HG02852 (cell line): Measurements from ENCODE around the gene TJP1.
"Not testable (repeated sequence)": the region's sequence is repeated elsewhere in the genome, so short reads cannot be mapped to it uniquely, and the experiment has no call there.

Source experiments
- ATAC-seq: cut with Tn5 transposase; IDR thresholded peaks from one replicate; pipeline ENCODE4 v1.9.1; 2021; ENCODE audit warnings: mild to moderate bottlenecking, moderate library complexity; ENCODE audit not compliant: unreplicated experiment

Gene TJP1

GRCh38 chr15:29685156-29686078, 136.9 kb downstream of the TJP1 start:
- ATAC-seq = no peak

GRCh38 chr15:29682781-29683180, 139.5 kb downstream of the TJP1 start:
- ATAC-seq = no peak

- ATAC-seq = no peak
These were observed 139.9 kb downstream of the TJP1 start for GRCh38 chr15:29682361-29682760.

- no peak for ATAC-seq
These were observed 140.3 kb downstream of the TJP1 start for GRCh38 chr15:29681946-29682345.

GRCh38 chr15:29681166-29681845, 141.0 kb downstream of the TJP1 start:
- ATAC-seq = no peak

- ATAC-seq = no peak
These were observed 141.7 kb downstream of the TJP1 start for GRCh38 chr15:29680465-29681165.

GRCh38 chr15:29678504-29679034, 143.7 kb downstream of the TJP1 start:
- no peak for ATAC-seq

GRCh38 chr15:29677871-29678461, 144.3 kb downstream of the TJP1 start:
- ATAC-seq = no peak

- no peak for ATAC-seq
These were observed 144.8 kb downstream of the TJP1 start for GRCh38 chr15:29677455-29677854.

GRCh38 chr15:29676961-29677402, 145.3 kb downstream of the TJP1 start:
- ATAC-seq = no peak

- ATAC-seq = not testable (repeated sequence)
These were observed 145.8 kb downstream of the TJP1 start for GRCh38 chr15:29676374-29676960.

- no peak for ATAC-seq
These were observed 146.4 kb downstream of the TJP1 start for GRCh38 chr15:29675791-29676301.

GRCh38 chr15:29674661-29675533, 147.4 kb downstream of the TJP1 start:
- ATAC-seq = no peak

- ATAC-seq = no peak
These were observed 149.1 kb downstream of the TJP1 start for GRCh38 chr15:29672923-29673809.

GRCh38 chr15:29672446-29672845, 149.8 kb downstream of the TJP1 start:
- ATAC-seq = no peak

- not testable (repeated sequence) for ATAC-seq
These were observed 150.2 kb downstream of the TJP1 start for GRCh38 chr15:29672046-29672445.

- ATAC-seq = no peak
These were observed 151.0 kb downstream of the TJP1 start for GRCh38 chr15:29670998-29671981.
